OCI-LY7 (cell line): ENCODE measurements around the gene YARS1. TPM values are rescaled to one million over a fixed set of nuclear protein-coding genes. Genes with fewer than 3 reads are reported as not detected.

Experiments used
- Bru-seq: library from RNA; stranded (reverse); fragments of 400-500 nt; gene quantifications from one replicate; lab custom pipeline; 2021; lab: Mats Ljungman, UMichigan
- BruChase-seq, 2 experiments: library from RNA; stranded (reverse); fragments of 400-500 nt; gene quantifications; one replicate each; lab custom pipeline; 2021; lab: Mats Ljungman, UMichigan
- BruUV-seq: library from RNA; stranded (reverse); fragments of 400-500 nt; replicated peaks from 2 replicates; lab custom pipeline; 2021; lab: Mats Ljungman, UMichigan
- CTCF ChIA-PET: fragments of 300-600 bp; sonication (Branson Sonifier 250); formaldehyde crosslinking; loops from one replicate; lab custom pipeline; 2022; ENCODE audit warnings: antibody characterized with exemption; ENCODE audit not compliant: unreplicated experiment; lab: Charles Lee
- POLR2A ChIA-PET: fragments of 300-600 bp; sonication (Branson Sonifier 250); formaldehyde crosslinking; loops from one replicate; lab custom pipeline; 2022; ENCODE audit warnings: antibody characterized with exemption; lab: Charles Lee
- DNase-seq: peaks from one replicate; pipeline ENCODE4 v3.0.0-alpha.2; 2015; ENCODE audit warnings: low spot score
- H2AFZ ChIP-seq: fragments of 200-600 bp; sonication (generic), shearing (Covaris generic); 2 replicates; pipeline ENCODE4 v1.6.1; 2014; ENCODE audit warnings: mild to moderate bottlenecking, antibody characterized with exemption, low read length, moderate library complexity
- H3K27ac ChIP-seq: fragments of 200-600 bp; sonication (generic); 2 replicates; pipeline ENCODE4 v1.5.1; 2014; ENCODE audit warnings: mixed run types, low read depth, mild to moderate bottlenecking, moderate library complexity, low read length, inconsistent platforms; ENCODE audit not compliant: poor library complexity, severe bottlenecking
- H3K36me3 ChIP-seq: fragments of 200-600 bp; sonication (generic); 2 replicates; pipeline ENCODE4 v1.6.1; 2014; ENCODE audit warnings: mild to moderate bottlenecking, antibody characterized with exemption, low read length, moderate library complexity, mixed read lengths; ENCODE audit not compliant: insufficient read depth
- H3K4me1 ChIP-seq: fragments of 200-600 bp; sonication (generic); 2 replicates; pipeline ENCODE4 v1.5.1; 2014; ENCODE audit warnings: mild to moderate bottlenecking, low read length; ENCODE audit not compliant: insufficient read depth, poor library complexity, severe bottlenecking
- H3K4me2 ChIP-seq: fragments of 200-600 bp; sonication (generic); 2 replicates; pipeline ENCODE4 v1.6.1; 2014; ENCODE audit warnings: mild to moderate bottlenecking, low read length
- H3K4me3 ChIP-seq: fragments of 200-600 bp; sonication (generic); 2 replicates; pipeline ENCODE4 v1.5.1; 2014; ENCODE audit warnings: mild to moderate bottlenecking, low read depth, low read length; ENCODE audit not compliant: poor library complexity, severe bottlenecking
- H3K79me2 ChIP-seq: fragments of 200-600 bp; sonication (generic); 2 replicates; pipeline ENCODE4 v1.6.1; 2016; ENCODE audit warnings: low read depth, mild to moderate bottlenecking, low read length, moderate library complexity, mixed read lengths; ENCODE audit not compliant: insufficient read depth
- H3K9me2 ChIP-seq: fragments of 200-600 bp; sonication (generic); 2 replicates; pipeline ENCODE4 v1.6.1; 2016; ENCODE audit warnings: mild to moderate bottlenecking, low read length, mixed read lengths; ENCODE audit not compliant: insufficient read depth
- H3K9me3 ChIP-seq: fragments of 200-600 bp; sonication (generic); 2 replicates; pipeline ENCODE4 v1.6.1; 2014; ENCODE audit warnings: mild to moderate bottlenecking, mixed run types, low read length, mixed read lengths
- H4K20me1 ChIP-seq: fragments of 200-600 bp; sonication (generic); 2 replicates; pipeline ENCODE4 v1.6.1; 2014; ENCODE audit warnings: mild to moderate bottlenecking, antibody characterized with exemption, low read length, moderate library complexity, mixed read lengths; ENCODE audit not compliant: insufficient read depth
- EZH2phosphoT487 ChIP-seq: fragments of 200-600 bp; sonication (generic); IDR thresholded peaks from 2 replicates; pipeline ENCODE4 v1.6.1; 2018; ENCODE audit warnings: low read depth, borderline replicate concordance, mild to moderate bottlenecking, mixed run types, antibody characterized with exemption, low read length, moderate library complexity, mixed read lengths
- intact Hi-C: fragments of 100-400 bp; cut with micrococcal nuclease; formaldehyde crosslinking; loops from one replicate; pipeline ENCODE4 v1.10.0; 2022; ENCODE audit not compliant: unreplicated experiment
- long read RNA-seq: library from polyadenylated mRNA; stranded (forward); transcript quantifications from one replicate; pipeline ENCODE4 v2.0.0, GENCODE V29; 2022
- total RNA-seq, 2 experiments: library from RNA; depleted of rRNA in 1 of 2; stranded (reverse); fragments of >200 nt in 1 of 2; shearing (Covaris generic) in 1 of 2; gene quantifications; 2 replicates each; pipeline ENCODE4 v1.2.3, GENCODE V29; 2014 to 2022
- TF ChIP-seq, protein P1 (sequence below): fragments of 200-600 bp; sonication (generic); conservative IDR thresholded peaks from 2 replicates; pipeline ENCODE4 v1.5.1; 2014; ENCODE audit warnings: mild to moderate bottlenecking, antibody characterized with exemption, low read length, moderate library complexity, mixed read lengths

Gene YARS1
- total RNA-seq (2014; rRNA removed; shearing (Covaris generic)) (276 and 282 TPM in 2 replicates), total RNA-seq (2022) (321 and 352 TPM in 2 replicates), Bru-seq, nascent RNA (percentile 92 among the genes with signal in this experiment), BruChase-seq, experiment 1, labeled RNA remaining after a 6-hour chase (percentile 94 among the genes with signal in this experiment), BruChase-seq, experiment 2, labeled RNA remaining after a 2-hour chase (percentile 91 among the genes with signal in this experiment)
- long read RNA-seq, transcript YARS-201 (13 exons, 3,238 nt) = major isoform, 588 of 752 reads
- long read RNA-seq, transcript YARS-206 (6 exons, 1,044 nt) = minor isoform, 6 of 752 reads
- long read RNA-seq, partial matches to known transcripts = 77 of 752 reads
- long read RNA-seq, other reads (novel, unspliced or antisense) = 77 of 752 reads

- no TSS peak for BruUV-seq
Measured at GRCh38 chr1:32817159-32817814, at the start of gene YARS1, which contains the start of gene S100PBP. Gene YARS1 (minus strand): TSS chr1:32817358. CDS start chr1:32817244, 114 bp downstream. Gene S100PBP (plus strand): TSS chr1:32817653. CDS start chr1:32826100, 8,447 bp downstream.

DNA sequence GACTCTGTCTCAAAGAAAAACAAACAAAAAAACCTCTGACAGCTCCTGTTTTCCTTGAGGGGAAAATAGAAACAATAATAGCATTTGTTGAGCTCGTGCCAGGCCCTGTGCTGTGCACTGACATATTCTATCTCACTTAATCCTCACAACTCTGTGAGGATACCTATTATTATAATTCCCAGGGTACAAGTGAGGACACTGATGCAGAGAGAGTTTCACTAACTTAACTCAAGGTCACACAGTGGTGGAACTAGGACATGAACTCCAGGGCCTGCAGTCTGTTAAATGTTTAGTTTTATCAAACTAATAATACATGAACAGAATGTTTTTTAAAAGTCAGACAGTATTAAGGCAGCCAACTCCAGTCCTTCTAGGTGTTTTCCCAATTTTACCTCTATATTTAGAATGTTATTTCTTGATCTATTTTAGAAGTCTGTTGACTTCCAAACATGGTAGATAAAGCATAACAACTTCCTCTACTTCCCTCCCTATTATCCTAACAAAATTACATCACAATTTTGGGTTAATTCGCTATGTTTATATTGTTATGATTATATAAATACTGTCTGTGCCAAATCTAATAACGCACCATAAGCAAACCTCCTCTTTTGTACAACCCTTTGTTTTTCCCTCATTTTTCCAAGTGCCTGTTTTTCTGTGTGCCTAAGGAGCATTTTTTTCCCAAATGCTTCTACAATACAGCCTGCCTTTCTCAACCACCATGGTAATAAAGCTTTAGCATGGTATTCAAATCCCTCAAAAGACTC is 48.7 kb upstream of the YARS1 start:
- no peak overlapping the region for H2AFZ ChIP-seq
- no peaks in the 10 kb centered on the region for H4K20me1 ChIP-seq
- peaks cover under 1% of the 10 kb centered on the region for H3K4me1 ChIP-seq
- H3K4me2 ChIP-seq = no peak overlapping the region
- H3K79me2 ChIP-seq = no peaks in the 10 kb centered on the region
- BruUV-seq = no TSS peak
- no peak overlapping the region for H3K27ac ChIP-seq
- no peak overlapping the region for H3K4me3 ChIP-seq
- no peaks in the 10 kb centered on the region for H3K9me3 ChIP-seq
- no peak for TF ChIP-seq EZH2phosphoT487
- TF ChIP-seq, protein P1, sequence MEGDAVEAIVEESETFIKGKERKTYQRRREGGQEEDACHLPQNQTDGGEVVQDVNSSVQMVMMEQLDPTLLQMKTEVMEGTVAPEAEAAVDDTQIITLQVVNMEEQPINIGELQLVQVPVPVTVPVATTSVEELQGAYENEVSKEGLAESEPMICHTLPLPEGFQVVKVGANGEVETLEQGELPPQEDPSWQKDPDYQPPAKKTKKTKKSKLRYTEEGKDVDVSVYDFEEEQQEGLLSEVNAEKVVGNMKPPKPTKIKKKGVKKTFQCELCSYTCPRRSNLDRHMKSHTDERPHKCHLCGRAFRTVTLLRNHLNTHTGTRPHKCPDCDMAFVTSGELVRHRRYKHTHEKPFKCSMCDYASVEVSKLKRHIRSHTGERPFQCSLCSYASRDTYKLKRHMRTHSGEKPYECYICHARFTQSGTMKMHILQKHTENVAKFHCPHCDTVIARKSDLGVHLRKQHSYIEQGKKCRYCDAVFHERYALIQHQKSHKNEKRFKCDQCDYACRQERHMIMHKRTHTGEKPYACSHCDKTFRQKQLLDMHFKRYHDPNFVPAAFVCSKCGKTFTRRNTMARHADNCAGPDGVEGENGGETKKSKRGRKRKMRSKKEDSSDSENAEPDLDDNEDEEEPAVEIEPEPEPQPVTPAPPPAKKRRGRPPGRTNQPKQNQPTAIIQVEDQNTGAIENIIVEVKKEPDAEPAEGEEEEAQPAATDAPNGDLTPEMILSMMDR = no peak
- H3K9me2 ChIP-seq = no peaks in the 10 kb centered on the region
- ChIA-PET POLR2A (no interaction called here), CTCF (no interaction called here)
- intact Hi-C loops = no loop called here
- H3K36me3 ChIP-seq = peaks cover 21% of the 10 kb centered on the region
- DNase-seq = no peak

More at GRCh38 chr1:32817159-32817814, at the start of gene YARS1, which contains the start of gene S100PBP:
- POLR2A ChIA-PET = no interaction called here
- peak; percentile 99 for DNase-seq
- H3K79me2 ChIP-seq = peaks cover 94% of the 10 kb centered on the region
- CTCF ChIA-PET = no interaction called here
- no peaks in the 10 kb centered on the region for H3K9me2 ChIP-seq
- intact Hi-C loops = loop anchor here (1.0 to 5.0 kb wide), 3 partner anchors 145 to 745 kb away; partner anchors contain the start of genes MARCKSL1, RNF19B and TMEM39B
- peaks cover 62% of the 10 kb centered on the region for H3K4me1 ChIP-seq
- H3K4me3 ChIP-seq = peak within 1 kb of the TSS; percentile 100
- peaks cover 12% of the 10 kb centered on the region for H4K20me1 ChIP-seq
- H3K27ac ChIP-seq = peak within 1 kb of the TSS; percentile 99
- H2AFZ ChIP-seq = peak within 1 kb of the TSS; percentile 64; the same call in 1 of the 2 replicates
- TF ChIP-seq EZH2phosphoT487 = no peak
- TF ChIP-seq, protein P1 = no peak
- peak within 1 kb of the TSS; percentile 98 for H3K4me2 ChIP-seq
- H3K36me3 ChIP-seq = peaks cover 64% of the 10 kb centered on the region
- no peaks in the 10 kb centered on the region; the same call in 1 of the 2 replicates for H3K9me3 ChIP-seq
